Renal cortex interstitium (tissue), 11 donors: Measurements from ENCODE around the gene PEX14. TPM values are rescaled to one million over a fixed set of nuclear protein-coding genes. Genes with fewer than 3 reads are reported as not detected.

Source experiments
- DNase-seq, 11 donors: peaks; one replicate each; pipeline ENCODE4 v3.0.0-alpha.2; 2013; ENCODE audit warnings: low read depth in 9 of 11, low spot score in 4 of 11; ENCODE audit errors: extremely low read depth in 1 of 11
- polyA plus RNA-seq, 3 donors: library from polyadenylated mRNA; unstranded; fragments of 120-200 nt; gene quantifications; one replicate each; pipeline ENCODE4 v1.2.1, GENCODE V29; 2013; ENCODE audit not compliant: insufficient read length in 3 of 3

The PEX14 gene
- polyA plus RNA-seq, 3 donors: 20.5 to 25.2 (median 24.7) TPM

GRCh38 chr1:10676963-10677362, 202.2 kb downstream of the PEX14 start:
- DNase-seq: no peak

GRCh38 chr1:10677491-10678391, 203.0 kb downstream of the PEX14 start:
- no peak for DNase-seq

- DNase-seq: no peak
These were observed 203.7 kb downstream of the PEX14 start for GRCh38 chr1:10678402-10678801.

GRCh38 chr1:10678852-10679251, 204.1 kb downstream of the PEX14 start:
- DNase-seq: no peak

GRCh38 chr1:10679496-10680220, 204.9 kb downstream of the PEX14 start:
- peak in 7 of 11 donors; percentile 60 to 87 (median 76) for DNase-seq

Other genes with a start within 250 kb of the PEX14 start
- 100 to 1,000 TPM; 168 to 220 (median 180) TPM for gene PGD, start 75.9 kb upstream of the PEX14 start, polyA plus RNA-seq
- gene CENPS, start 44.5 kb upstream of the PEX14 start, polyA plus RNA-seq: 10 to 100 TPM; 34.0 to 39.2 (median 36.4) TPM
- gene CORT, start 24.9 kb upstream of the PEX14 start, polyA plus RNA-seq: 1 to 10 TPM; 1.3 to 2.1 (median 1.9) TPM
- gene DFFA, start 2.4 kb upstream of the PEX14 start, polyA plus RNA-seq: 10 to 100 TPM; 43.0 to 45.2 (median 45.2) TPM